Right cardiac atrium (tissue), 5 donors: Measurements from ENCODE around the gene ZNF561. TPM values are rescaled to one million over a fixed set of nuclear protein-coding genes. Genes with fewer than 3 reads are reported as not detected.

Experiments
- ATAC-seq, 2 donors: fragments of 200-7000 bp; cut with Tn5 transposase; one replicate each; pipeline versions ENCODE4 v1.8.0 to v1.9.1; 2020; ENCODE audit warnings: moderate library complexity in 2 of 2, mild to moderate bottlenecking in 1 of 2
- DNase-seq, 3 donors: peaks; one replicate each; pipeline ENCODE4 v3.0.0-alpha.2; 2020
- H3K27ac ChIP-seq: one replicate; pipeline ENCODE4 v1.5.1; 2013; ENCODE audit warnings: mild to moderate bottlenecking, low read length, control low read depth, moderate library complexity
- H3K27me3 ChIP-seq: one replicate; pipeline ENCODE4 v1.6.1; 2013; ENCODE audit not compliant: control insufficient read depth, insufficient read depth
- H3K4me1 ChIP-seq: one replicate; pipeline ENCODE4 v1.6.1; 2013; ENCODE audit warnings: low read length; ENCODE audit not compliant: control insufficient read depth, insufficient read depth
- H3K4me3 ChIP-seq: one replicate; pipeline ENCODE4 v1.5.1; 2013; ENCODE audit warnings: low read length, control low read depth
- H3K9me3 ChIP-seq: one replicate; pipeline ENCODE4 v1.6.1; 2013; ENCODE audit warnings: low read length; ENCODE audit not compliant: control insufficient read depth
- WGBS: extraction: QIAGEN DNeasy Blood & Tissue Kit; methylation state at CpG from one replicate; pipeline ENCODE4 v1.1.7; 2013; 5-methylcytosine and 5-hydroxymethylcytosine counted together
- intact Hi-C, 4 donors: fragments of 100-400 bp; cut with DNase I; formaldehyde crosslinking; loops; one replicate each; pipeline versions ENCODE4 v1.11.0 to v1.14.0; 2022 to 2023
- polyA plus RNA-seq: library from polyadenylated mRNA; stranded (reverse); fragments of 200-250 nt; gene quantifications from one replicate; pipeline ENCODE4 v1.2.3, GENCODE V29; 2013
- total RNA-seq, 4 donors: library from RNA; stranded (reverse); fragmentation: NEBNext Ultra II Directional; extraction: Animal tissue kit (Norgen Biotek cat#: 25700); gene quantifications; one replicate each; pipeline ENCODE4 v1.2.1, GENCODE V29; 2021
- donor health status: healthy with polysubstance abuse.
- donor health status: DM: no; HTN: yes; CAD: no.
- donor health status: DM: no; HTN: no; CAD: no.
- donor health status: DM: no; HTN: yes; CAD: no; lungs with severe emphysema.
- donor health status: DM: yes; HTN: yes; CAD: no.

ZNF561 gene
- total and polyA plus RNA-seq, 5 donors, result 10.1 to 24.5 (median 22.3) TPM

GRCh38 chr19:9640956-9641355 lies 19.9 kb upstream of the ZNF561 start:
- Histone ChIP-seq H3K27ac (no peak overlapping the region), H3K4me3 (no peak overlapping the region), H3K9me3 (no peaks in the 10 kb centered on the region), H3K4me1 (peaks cover 2% of the 10 kb centered on the region), H3K27me3 (no peaks in the 10 kb centered on the region)
- ATAC-seq (no peak), DNase-seq (no peak)
- 73% methylated on average over 1 of the region's 1 CpG for WGBS
- intact Hi-C loops, result no loop called here

- Histone ChIP-seq H3K27ac (no peak overlapping the region), H3K4me1 (no peaks in the 10 kb centered on the region), H3K27me3 (no peaks in the 10 kb centered on the region), H3K4me3 (no peak overlapping the region), H3K9me3 (no peaks in the 10 kb centered on the region)
- intact Hi-C loops, result no loop called here
- ATAC-seq (no peak), DNase-seq (no peak)
- 97% methylated on average over 5 of the region's 5 CpGs for WGBS
Observed at GRCh38 chr19:9636018-9636417, 15.0 kb upstream of the ZNF561 start.

- DNase-seq, result no peak
- H3K4me1 ChIP-seq, result no peaks in the 10 kb centered on the region
- ATAC-seq, result no peak
- H3K27ac ChIP-seq, result no peak overlapping the region
- no peaks in the 10 kb centered on the region for H3K27me3 ChIP-seq
- intact Hi-C loops, result loop anchor here in 3 of 4 donors (5.0 to 10.0 kb wide), 2 partner anchors 167 to 169 kb away; no protein-coding TSS in a partner anchor
- H3K9me3 ChIP-seq, result no peaks in the 10 kb centered on the region
- no peak overlapping the region for H3K4me3 ChIP-seq
- 59% methylated on average over 2 of the region's 2 CpGs for WGBS
Observed at GRCh38 chr19:9627856-9628255, 6.8 kb upstream of the ZNF561 start.

- Histone ChIP-seq H3K4me1 (peaks cover 8% of the 10 kb centered on the region), H3K27me3 (no peaks in the 10 kb centered on the region), H3K27ac (no peak overlapping the region), H3K9me3 (no peaks in the 10 kb centered on the region), H3K4me3 (no peak overlapping the region)
- 59% methylated on average over 2 of the region's 2 CpGs for WGBS
- no peak for ATAC-seq
- intact Hi-C loops, result loop anchor here in 2 of 4 donors (5.0 to 10.0 kb wide), 2 partner anchors 170 to 172 kb away; no protein-coding TSS in a partner anchor
- DNase-seq, result no peak
Observed at GRCh38 chr19:9622531-9622930, 1.5 kb upstream of the ZNF561 start.

- Histone ChIP-seq H3K27ac (peak overlapping the region; percentile 84), H3K27me3 (no peaks in the 10 kb centered on the region), H3K9me3 (no peaks in the 10 kb centered on the region), H3K4me1 (peaks cover 8% of the 10 kb centered on the region), H3K4me3 (peak overlapping the region; percentile 65)
- DNase-seq (no peak), ATAC-seq (peak in 1 of 2 donors; percentile 71)
- WGBS, result under 1% methylated on average over 16 of the region's 16 CpGs
- intact Hi-C loops, result loop anchor here in 2 of 4 donors (5.0 to 10.0 kb wide), 2 partner anchors 172 to 174 kb away; no protein-coding TSS in a partner anchor
Observed at GRCh38 chr19:9620842-9621155, 233 bp downstream of the ZNF561 start.

GRCh38 chr19:9615844-9616243 lies 5.2 kb downstream of the ZNF561 start:
- no peak for ATAC-seq

GRCh38 chr19:9610484-9611113 lies 10.4 kb downstream of the ZNF561 start:
- Histone ChIP-seq H3K27me3 (no peaks in the 10 kb centered on the region), H3K4me1 (no peaks in the 10 kb centered on the region), H3K9me3 (peaks cover 12% of the 10 kb centered on the region), H3K4me3 (no peak overlapping the region), H3K27ac (no peak overlapping the region)
- intact Hi-C loops, result no loop called here
- WGBS, result 92% methylated on average over 2 of the region's 2 CpGs
- DNase-seq, result no peak
- no peak for ATAC-seq

More at GRCh38 chr19:9615844-9616243, 5.2 kb downstream of the ZNF561 start:
- no peak overlapping the region for H3K4me3 ChIP-seq
- peaks cover 6% of the 10 kb centered on the region for H3K4me1 ChIP-seq
- H3K9me3 ChIP-seq, result peaks cover 9% of the 10 kb centered on the region
- intact Hi-C loops, result no loop called here
- no peak overlapping the region for H3K27ac ChIP-seq
- H3K27me3 ChIP-seq, result no peaks in the 10 kb centered on the region
- no peak for DNase-seq

GRCh38 chr19:9608912-9609311 lies 12.1 kb downstream of the ZNF561 start:
- ATAC-seq (no peak), DNase-seq (no peak)
- intact Hi-C loops, result no loop called here
- Histone ChIP-seq H3K4me3 (no peak overlapping the region), H3K9me3 (peaks cover 12% of the 10 kb centered on the region), H3K27me3 (no peaks in the 10 kb centered on the region), H3K4me1 (no peaks in the 10 kb centered on the region), H3K27ac (no peak overlapping the region)
- 97% methylated on average over 5 of the region's 5 CpGs for WGBS

- WGBS, result 85% methylated on average over 3 of the region's 3 CpGs
- no peak overlapping the region for H3K27ac ChIP-seq
- DNase-seq (no peak), ATAC-seq (no peak)
- peaks cover 2% of the 10 kb centered on the region for H3K9me3 ChIP-seq
- intact Hi-C loops, result no loop called here
- H3K4me1 ChIP-seq, result no peaks in the 10 kb centered on the region
- no peaks in the 10 kb centered on the region for H3K27me3 ChIP-seq
- no peak overlapping the region for H3K4me3 ChIP-seq
Observed at GRCh38 chr19:9597027-9597426, 24.0 kb downstream of the ZNF561 start.

GRCh38 chr19:9586764-9587163 lies 34.3 kb downstream of the ZNF561 start:
- Histone ChIP-seq H3K4me3 (no peak overlapping the region), H3K9me3 (no peaks in the 10 kb centered on the region), H3K27me3 (no peaks in the 10 kb centered on the region), H3K27ac (no peak overlapping the region), H3K4me1 (no peaks in the 10 kb centered on the region)
- intact Hi-C loops, result no loop called here
- ATAC-seq (no peak), DNase-seq (peak in 2 of 3 donors; percentile 38 to 71)
- 16% methylated on average over 7 of the region's 7 CpGs for WGBS

- intact Hi-C loops, result no loop called here
- no peaks in the 10 kb centered on the region for H3K4me1 ChIP-seq
- under 1% methylated on average over 51 of the region's 51 CpGs for WGBS
Observed at GRCh38 chr19:9584073-9584833, 36.8 kb downstream of the ZNF561 start, which contains the start of gene ZNF121. Gene ZNF121 (minus strand): TSS chr19:9584504. CDS start chr19:9568097, 16,407 bp downstream.

More at GRCh38 chr19:9584073-9584833, 36.8 kb downstream of the ZNF561 start, which contains the start of gene ZNF121:
- no peaks in the 10 kb centered on the region for H3K9me3 ChIP-seq
- no peaks in the 10 kb centered on the region for H3K27me3 ChIP-seq
- DNase-seq (peak; percentile 90 to 95 (median 94)), ATAC-seq (peak; percentile 98)
- H3K4me3 ChIP-seq, result peak within 1 kb of the TSS; percentile 85
- H3K27ac ChIP-seq, result peak within 1 kb of the TSS; percentile 49
